Muscle of leg (tissue), 11 donors: ENCODE measurements around the gene SLC22A31. TPM values are rescaled to one million over a fixed set of nuclear protein-coding genes. Genes with fewer than 3 reads are reported as not detected.

Experiments used
- DNase-seq: peaks from one replicate; pipeline ENCODE4 v3.0.0; 2013
- H3K27ac ChIP-seq: one replicate; pipeline ENCODE4 v1.5.1; 2013; ENCODE audit warnings: mild to moderate bottlenecking, low read length, control low read depth
- H3K27me3 ChIP-seq: one replicate; pipeline ENCODE4 v1.6.1; 2013; ENCODE audit warnings: low read length; ENCODE audit not compliant: control insufficient read depth, insufficient read depth
- H3K36me3 ChIP-seq: one replicate; pipeline ENCODE4 v1.6.1; 2013; ENCODE audit warnings: low read length; ENCODE audit not compliant: control insufficient read depth, insufficient read depth
- H3K4me1 ChIP-seq: one replicate; pipeline ENCODE4 v1.6.1; 2013; ENCODE audit warnings: low read length; ENCODE audit not compliant: control insufficient read depth, insufficient read depth
- H3K4me3 ChIP-seq: one replicate; pipeline ENCODE4 v1.5.1; 2013; ENCODE audit warnings: low read length, control low read depth
- H3K9me3 ChIP-seq: replicated peaks from 2 replicates; pipeline ENCODE4 v1.6.1; 2013; ENCODE audit warnings: low read depth, low read length; ENCODE audit not compliant: control insufficient read depth
- WGBS: methylation state at CpG from one replicate; pipeline ENCODE4 v1.1.5; 2013; ENCODE audit warnings: missing lambda C conversion rate; ENCODE audit not compliant: insufficient coverage; 5-methylcytosine and 5-hydroxymethylcytosine counted together
- polyA plus RNA-seq, 8 donors: library from polyadenylated mRNA; unstranded; fragments of 120-200 nt; gene quantifications; one replicate each; pipeline versions ENCODE4 v1.2.1 to v1.2.3, GENCODE V29; 2013; ENCODE audit warnings: inconsistent platforms in 1 of 8, low replicate concordance in 1 of 8; ENCODE audit not compliant: insufficient read length in 8 of 8, insufficient read depth in 1 of 8
- total RNA-seq: library from RNA; stranded (reverse); fragments of 120-200 nt; gene quantifications from one replicate; pipeline ENCODE4 v1.2.4, GENCODE V29; 2013

SLC22A31 gene
- total and polyA plus RNA-seq, 9 donors, result 0.70 to 5.5 (median 1.9) TPM; not detected in 1

DNA sequence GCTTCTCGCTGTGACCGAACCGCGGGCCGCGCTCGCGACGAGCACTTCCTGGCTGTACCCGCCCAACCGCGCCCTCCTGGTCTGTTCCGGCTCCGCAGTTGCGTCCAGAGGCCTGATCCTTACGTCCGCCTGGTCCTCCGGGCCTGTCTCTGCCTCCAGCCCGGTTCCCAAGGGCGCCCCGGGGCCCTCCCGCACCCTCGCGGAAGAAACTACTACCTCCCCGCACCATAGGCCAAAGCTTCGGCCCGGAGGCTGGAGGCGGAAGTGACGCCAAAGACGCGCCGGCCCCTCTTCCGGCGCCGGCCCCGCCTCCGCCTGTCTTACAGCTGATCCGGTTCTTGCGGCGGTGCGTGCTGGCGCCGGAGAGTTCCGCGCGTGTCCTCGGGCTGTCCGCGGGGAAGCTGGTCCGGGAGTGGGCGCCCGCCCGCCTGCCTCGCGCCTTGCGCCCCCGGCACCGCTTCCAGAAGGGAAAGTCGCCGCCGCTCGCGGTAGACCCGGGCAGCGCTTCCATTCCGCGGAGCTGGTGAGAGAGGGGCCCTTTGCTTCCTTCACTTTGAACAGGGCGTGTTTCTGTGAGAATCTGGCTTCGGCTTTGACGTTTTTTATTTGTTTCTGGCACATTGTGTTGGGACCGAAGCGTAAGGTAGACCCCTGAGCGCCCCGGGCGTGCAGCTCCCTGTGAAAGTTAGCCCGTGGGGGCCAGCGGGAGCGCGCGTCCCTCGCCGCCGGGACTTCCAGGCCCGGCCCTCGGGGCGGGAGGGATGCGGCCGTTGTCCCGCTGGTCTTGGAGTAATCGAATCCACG, 17.3 kb upstream of the SLC22A31 start, which contains the start of gene ZNF778:
ZNF778 (plus strand) TSS at position 316 of the 804 bp plus-strand sequence. CDS start 3,425 bp downstream, outside the sequence.
- DNase-seq, result peak; percentile 92
- peaks cover 12% of the 10 kb centered on the region for H3K4me1 ChIP-seq
- H3K9me3 ChIP-seq, result no peaks in the 10 kb centered on the region
- H3K27ac ChIP-seq, result peak within 1 kb of the TSS; percentile 96
- peak within 1 kb of the TSS; percentile 96 for H3K4me3 ChIP-seq
- H3K27me3 ChIP-seq, result no peaks in the 10 kb centered on the region
- peaks cover 23% of the 10 kb centered on the region for H3K36me3 ChIP-seq
- 0% methylated on average over 83 of the region's 91 CpGs for WGBS

DNA sequence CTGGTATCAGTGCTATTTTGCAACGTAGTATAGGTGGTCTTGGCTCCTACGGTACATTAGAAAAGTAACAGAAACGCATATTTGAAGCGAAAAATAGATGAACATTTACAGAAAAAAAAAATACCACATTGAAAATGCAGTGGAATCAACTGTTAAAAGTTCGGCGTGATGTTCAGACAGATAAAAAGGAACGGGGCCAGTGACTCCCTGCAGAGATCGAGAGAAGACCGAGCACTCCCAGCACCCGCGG, 16.7 kb upstream of the SLC22A31 start:
- H3K9me3 ChIP-seq, result no peaks in the 10 kb centered on the region
- 0% methylated on average over 7 of the region's 11 CpGs for WGBS
- peak overlapping the region; percentile 96 for H3K27ac ChIP-seq
- H3K4me3 ChIP-seq, result peak overlapping the region; percentile 96
- peaks cover 20% of the 10 kb centered on the region for H3K36me3 ChIP-seq
- H3K4me1 ChIP-seq, result peaks cover 12% of the 10 kb centered on the region
- no peak for DNase-seq
- no peaks in the 10 kb centered on the region for H3K27me3 ChIP-seq

DNA sequence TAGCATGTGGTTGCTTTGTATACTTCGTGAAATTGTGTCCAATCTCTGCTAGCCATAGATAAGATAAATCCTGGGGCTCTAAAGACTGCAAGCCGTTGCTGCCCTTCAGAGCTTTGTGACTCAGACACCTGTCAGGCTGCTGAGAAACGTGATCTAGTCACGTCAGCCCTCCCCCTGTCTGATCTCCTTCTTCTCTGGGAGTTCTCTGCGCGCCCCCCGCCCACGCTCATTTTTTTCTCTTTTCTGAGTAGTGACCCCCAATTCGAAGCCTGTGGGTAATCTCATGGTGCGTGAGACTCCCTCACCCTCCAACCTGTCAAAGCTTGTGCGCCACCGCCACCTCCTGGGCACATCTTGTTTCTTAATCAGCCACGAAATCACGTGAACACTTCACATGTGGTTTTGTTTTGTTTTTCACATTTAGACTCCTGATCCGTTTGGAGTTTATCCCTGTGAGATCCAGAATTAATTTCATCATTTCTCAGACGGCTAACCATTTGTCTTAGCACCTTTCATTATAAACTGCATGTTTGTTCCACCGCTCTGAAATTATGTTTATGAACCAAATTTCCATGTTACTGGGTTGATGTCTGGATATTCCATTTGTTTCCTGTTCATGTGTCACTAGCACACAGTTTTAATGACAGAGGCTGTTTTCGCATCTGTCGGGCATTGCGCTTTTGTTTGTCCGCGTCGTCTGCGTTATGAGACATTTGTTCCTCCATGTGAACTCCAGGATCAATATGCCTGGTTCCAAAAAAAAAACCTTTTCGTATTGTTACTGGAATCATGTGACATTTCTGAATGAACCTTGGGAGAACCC, 16.2 kb upstream of the SLC22A31 start:
- WGBS, result 3% methylated on average over 18 of the region's 25 CpGs
- H3K4me3 ChIP-seq, result peak overlapping the region; percentile 96
- H3K36me3 ChIP-seq, result peaks cover 15% of the 10 kb centered on the region
- H3K9me3 ChIP-seq, result no peaks in the 10 kb centered on the region
- peak; percentile 88 for DNase-seq
- H3K4me1 ChIP-seq, result peaks cover 12% of the 10 kb centered on the region
- no peaks in the 10 kb centered on the region for H3K27me3 ChIP-seq
- peak overlapping the region; percentile 96 for H3K27ac ChIP-seq

DNA sequence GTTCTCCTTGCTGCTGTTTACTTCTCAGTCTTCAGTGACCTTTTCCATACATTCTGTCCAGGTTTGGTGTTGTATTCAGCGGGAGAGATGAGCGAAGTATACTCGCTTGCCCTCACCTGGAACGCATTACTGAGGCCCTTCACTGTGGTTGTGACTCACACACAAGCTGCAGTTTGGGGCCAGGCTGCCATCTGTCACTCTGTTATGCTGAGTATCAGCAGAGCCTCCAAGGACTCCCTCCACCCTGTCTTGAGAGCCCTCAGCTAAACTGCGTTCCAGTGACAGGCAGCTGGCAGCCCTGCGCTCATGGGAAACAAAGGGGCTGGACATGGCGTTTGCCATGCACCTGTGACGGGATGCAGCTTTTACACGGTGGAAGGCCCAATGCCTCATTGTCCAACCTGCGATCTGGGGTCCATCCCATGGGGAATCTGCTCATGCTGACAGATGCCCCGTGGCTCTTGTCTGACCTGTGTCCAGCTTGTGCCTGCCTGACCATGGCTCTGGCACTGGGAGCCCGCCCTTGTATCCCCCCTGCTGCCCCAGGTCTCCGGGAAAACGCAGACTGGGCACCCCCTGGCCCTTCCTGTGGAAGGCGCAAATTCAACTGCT, 10.7 kb upstream of the SLC22A31 start:
- H3K9me3 ChIP-seq, result no peaks in the 10 kb centered on the region
- no peak for DNase-seq
- no peak overlapping the region for H3K27ac ChIP-seq
- no peak overlapping the region for H3K4me3 ChIP-seq
- WGBS, result 38% methylated on average over 8 of the region's 15 CpGs
- no peaks in the 10 kb centered on the region for H3K36me3 ChIP-seq
- H3K4me1 ChIP-seq, result peaks cover 2% of the 10 kb centered on the region
- peaks cover 6% of the 10 kb centered on the region for H3K27me3 ChIP-seq

DNA sequence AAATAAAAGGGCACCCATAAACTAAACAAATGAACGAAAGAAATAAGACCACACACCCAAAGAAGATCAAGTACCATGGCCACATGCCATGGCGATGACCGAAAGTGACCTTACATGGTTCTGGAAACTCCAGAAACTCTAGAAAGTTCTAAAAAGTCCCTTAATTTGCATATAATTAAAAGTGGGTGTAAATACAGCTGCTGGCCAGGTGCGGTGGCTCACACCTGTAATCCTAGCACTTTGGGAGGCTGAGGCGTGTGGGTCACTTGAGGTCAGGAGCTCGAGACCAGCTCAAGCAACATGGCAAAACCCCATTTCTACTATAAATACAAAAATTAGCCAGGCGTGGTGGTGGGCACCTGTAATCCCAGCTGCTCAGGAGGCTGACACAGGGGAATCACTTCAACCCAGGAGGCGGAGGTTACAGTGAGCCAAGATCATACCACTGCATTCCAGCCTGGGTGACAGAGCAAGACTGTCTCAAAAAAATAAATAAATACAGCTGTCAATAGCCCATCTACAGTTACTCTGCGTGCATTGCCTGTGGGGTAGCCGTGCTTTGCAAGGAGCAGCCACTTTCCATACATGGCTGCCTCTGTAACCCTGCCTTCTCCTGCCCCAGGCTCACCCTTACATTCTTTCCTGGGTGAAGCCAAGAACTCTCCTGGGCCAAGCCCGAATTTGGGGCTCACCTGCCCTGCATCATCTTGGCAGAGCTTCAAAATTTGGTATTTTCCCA, 10.0 kb upstream of the SLC22A31 start:
- Histone ChIP-seq H3K4me1 (no peaks in the 10 kb centered on the region), H3K36me3 (no peaks in the 10 kb centered on the region), H3K27ac (no peak overlapping the region), H3K4me3 (no peak overlapping the region), H3K9me3 (no peaks in the 10 kb centered on the region), H3K27me3 (peaks cover 6% of the 10 kb centered on the region)
- 48% methylated on average over 3 of the region's 11 CpGs for WGBS
- DNase-seq, result no peak

DNA sequence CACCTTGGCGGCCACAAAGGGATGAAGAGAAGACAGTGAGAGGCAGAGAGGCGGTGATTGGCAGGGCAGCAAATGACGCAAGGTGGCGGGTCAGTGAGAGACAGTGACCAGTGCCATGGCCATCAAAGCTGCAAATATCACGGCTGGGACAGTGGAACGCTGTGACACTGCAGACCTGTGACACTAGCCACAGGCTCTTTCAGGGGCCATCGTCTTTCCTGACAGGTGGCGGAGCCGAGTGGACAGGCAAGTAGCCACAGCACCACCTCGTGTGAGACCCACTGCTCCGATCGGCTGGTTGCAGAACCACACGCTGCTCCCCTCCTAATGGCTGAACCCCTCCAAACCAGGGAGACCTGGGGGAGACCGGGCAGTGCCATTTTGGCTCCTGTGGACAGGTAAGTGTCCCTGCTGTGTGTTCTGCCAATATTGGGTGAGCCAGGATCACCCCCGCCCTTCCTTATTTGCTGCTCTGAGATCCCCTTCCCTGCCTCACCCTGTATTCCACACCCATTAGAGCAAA, 9.2 kb upstream of the SLC22A31 start:
- Histone ChIP-seq H3K27ac (no peak overlapping the region), H3K36me3 (no peaks in the 10 kb centered on the region), H3K4me1 (no peaks in the 10 kb centered on the region), H3K4me3 (no peak overlapping the region), H3K9me3 (no peaks in the 10 kb centered on the region), H3K27me3 (peaks cover 11% of the 10 kb centered on the region)
- no peak for DNase-seq
- WGBS, result 73% methylated on average over 15 of the region's 15 CpGs

DNA sequence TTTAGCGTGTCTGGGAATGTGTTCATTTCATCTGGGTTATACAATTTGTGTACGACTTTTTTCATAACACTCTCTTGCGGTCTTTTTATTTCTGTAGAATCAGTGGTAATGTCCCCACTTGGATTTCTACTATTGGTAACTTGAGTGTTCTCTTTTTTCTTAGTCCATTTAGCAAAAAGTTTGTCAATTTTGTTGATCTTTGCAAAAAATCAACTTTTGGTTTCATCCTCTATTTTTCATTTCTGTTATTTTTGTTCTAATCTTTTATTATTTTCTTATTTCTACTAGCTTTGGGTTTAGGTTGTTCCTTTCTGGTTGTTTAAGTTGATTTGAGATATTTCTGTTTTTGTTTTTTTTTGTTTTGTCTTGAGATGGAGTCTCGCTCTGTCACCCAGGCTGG, 7.7 kb upstream of the SLC22A31 start:
- H3K27me3 ChIP-seq, result peaks cover 16% of the 10 kb centered on the region
- no peaks in the 10 kb centered on the region for H3K4me1 ChIP-seq
- no CpG with 5 or more reads among the region's 4 CpGs for WGBS
- no peaks in the 10 kb centered on the region for H3K36me3 ChIP-seq
- H3K9me3 ChIP-seq, result no peaks in the 10 kb centered on the region
- no peak overlapping the region for H3K27ac ChIP-seq
- DNase-seq, result no peak
- no peak overlapping the region for H3K4me3 ChIP-seq

DNA sequence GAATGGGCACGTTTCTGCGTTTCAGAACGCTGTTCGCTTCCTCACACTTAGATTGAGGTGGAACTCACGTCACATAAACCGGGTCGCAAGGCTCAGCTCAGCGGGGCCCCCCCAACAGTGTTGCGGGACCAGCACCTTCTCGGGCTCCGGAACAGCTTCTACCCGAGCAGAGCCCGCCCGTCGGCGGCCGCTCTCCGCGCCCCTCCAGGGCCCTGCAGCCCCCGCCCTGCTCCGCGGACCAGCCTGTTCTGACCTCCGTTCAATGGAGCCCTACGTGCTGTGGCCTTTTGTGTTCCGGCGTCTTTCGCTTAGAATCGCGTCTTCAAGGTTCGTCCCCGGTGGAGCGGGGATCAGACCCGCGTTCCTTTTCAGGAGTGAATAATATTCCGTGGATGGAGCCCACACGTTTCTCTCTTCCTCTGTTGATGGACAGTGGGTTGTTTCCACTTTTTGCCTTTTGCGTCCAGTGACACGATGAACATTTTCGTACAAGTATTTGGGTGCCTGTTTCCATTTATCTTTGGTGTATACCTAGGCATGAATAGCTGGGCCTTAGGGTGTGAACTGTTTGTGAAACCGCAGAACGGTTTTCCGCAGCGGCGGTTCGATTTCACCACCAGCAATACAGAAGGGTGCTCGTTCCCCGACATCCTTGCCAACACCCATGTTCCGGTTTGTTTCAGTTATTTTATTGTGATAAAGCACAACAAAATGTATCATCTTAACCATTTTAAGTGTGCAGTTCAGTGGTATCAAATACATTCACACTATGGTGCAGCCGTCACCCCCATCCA, 2.3 kb upstream of the SLC22A31 start:
- H3K9me3 ChIP-seq, result no peaks in the 10 kb centered on the region
- H3K27ac ChIP-seq, result no peak overlapping the region
- H3K27me3 ChIP-seq, result peaks cover 54% of the 10 kb centered on the region
- WGBS, result 37% methylated on average over 44 of the region's 49 CpGs
- peaks cover 18% of the 10 kb centered on the region for H3K4me1 ChIP-seq
- no peak for DNase-seq
- H3K4me3 ChIP-seq, result no peak overlapping the region
- no peaks in the 10 kb centered on the region for H3K36me3 ChIP-seq
